AG10803 (cell line): ENCODE data around the gene NAE1.
A peak's percentile ranks its signal among the peaks of the same experiment; 100 is the strongest.
"Not testable (repeated sequence)": the region's sequence is repeated elsewhere in the genome, so short reads cannot be mapped to it uniquely, and the experiment has no call there.

Experiments used
- DNase-seq: peaks from one replicate; pipeline ENCODE4 v3.0.0; 2010; ENCODE audit warnings: low read depth
- H3K4me3 ChIP-seq: 2 replicates; pipeline ENCODE4 v1.5.1; 2011; ENCODE audit warnings: mild to moderate bottlenecking, low read length, control low read depth
- TF ChIP-seq, protein P1 (sequence below): conservative IDR thresholded peaks from 2 replicates; pipeline ENCODE4 v1.5.1; 2011; ENCODE audit warnings: mild to moderate bottlenecking, low read length, control low read depth, inconsistent platforms

The NAE1 gene

DNA sequence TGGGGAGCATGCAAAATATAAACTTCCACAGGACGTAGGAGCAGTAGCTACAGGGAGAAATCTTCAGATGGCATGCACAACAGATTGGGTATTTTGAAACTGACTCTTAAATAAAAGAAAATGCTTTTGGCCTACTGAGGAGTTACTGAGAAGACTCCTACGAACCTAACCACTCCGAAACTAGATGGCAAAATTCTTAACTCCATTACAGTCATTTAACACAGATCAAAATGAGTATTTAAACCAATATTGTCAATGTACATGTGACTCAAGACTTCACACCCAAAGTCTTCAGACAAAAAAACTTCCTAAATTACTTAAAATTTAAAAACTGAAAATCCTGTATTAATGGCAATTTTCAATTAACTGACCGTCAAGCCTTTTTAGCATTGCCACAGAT is 21.0 kb downstream of the NAE1 start:
- no peak for DNase-seq
- no peak overlapping the region for H3K4me3 ChIP-seq
- TF ChIP-seq, protein P1, sequence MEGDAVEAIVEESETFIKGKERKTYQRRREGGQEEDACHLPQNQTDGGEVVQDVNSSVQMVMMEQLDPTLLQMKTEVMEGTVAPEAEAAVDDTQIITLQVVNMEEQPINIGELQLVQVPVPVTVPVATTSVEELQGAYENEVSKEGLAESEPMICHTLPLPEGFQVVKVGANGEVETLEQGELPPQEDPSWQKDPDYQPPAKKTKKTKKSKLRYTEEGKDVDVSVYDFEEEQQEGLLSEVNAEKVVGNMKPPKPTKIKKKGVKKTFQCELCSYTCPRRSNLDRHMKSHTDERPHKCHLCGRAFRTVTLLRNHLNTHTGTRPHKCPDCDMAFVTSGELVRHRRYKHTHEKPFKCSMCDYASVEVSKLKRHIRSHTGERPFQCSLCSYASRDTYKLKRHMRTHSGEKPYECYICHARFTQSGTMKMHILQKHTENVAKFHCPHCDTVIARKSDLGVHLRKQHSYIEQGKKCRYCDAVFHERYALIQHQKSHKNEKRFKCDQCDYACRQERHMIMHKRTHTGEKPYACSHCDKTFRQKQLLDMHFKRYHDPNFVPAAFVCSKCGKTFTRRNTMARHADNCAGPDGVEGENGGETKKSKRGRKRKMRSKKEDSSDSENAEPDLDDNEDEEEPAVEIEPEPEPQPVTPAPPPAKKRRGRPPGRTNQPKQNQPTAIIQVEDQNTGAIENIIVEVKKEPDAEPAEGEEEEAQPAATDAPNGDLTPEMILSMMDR: no peak

DNA sequence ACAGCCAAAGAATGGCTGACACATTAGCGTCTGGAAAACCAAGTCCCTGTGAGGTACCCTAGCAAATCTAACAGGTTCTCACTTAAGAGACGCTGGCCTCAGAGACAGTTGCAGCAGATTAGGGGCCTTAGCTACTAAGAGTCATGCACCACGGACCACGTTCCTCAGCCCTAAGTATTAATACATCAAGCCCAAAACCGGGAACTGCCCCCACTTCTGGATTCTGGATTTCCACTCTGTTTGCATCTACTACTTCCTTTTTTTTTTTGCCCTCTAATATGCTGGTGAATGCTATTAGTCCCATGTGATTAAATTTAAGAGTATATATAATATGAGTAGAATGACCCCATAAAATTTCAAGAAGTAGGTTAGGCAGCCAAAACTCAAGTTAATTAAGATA is 28.6 kb downstream of the NAE1 start:
- TF ChIP-seq, protein P1: no peak
- DNase-seq: no peak

DNA sequence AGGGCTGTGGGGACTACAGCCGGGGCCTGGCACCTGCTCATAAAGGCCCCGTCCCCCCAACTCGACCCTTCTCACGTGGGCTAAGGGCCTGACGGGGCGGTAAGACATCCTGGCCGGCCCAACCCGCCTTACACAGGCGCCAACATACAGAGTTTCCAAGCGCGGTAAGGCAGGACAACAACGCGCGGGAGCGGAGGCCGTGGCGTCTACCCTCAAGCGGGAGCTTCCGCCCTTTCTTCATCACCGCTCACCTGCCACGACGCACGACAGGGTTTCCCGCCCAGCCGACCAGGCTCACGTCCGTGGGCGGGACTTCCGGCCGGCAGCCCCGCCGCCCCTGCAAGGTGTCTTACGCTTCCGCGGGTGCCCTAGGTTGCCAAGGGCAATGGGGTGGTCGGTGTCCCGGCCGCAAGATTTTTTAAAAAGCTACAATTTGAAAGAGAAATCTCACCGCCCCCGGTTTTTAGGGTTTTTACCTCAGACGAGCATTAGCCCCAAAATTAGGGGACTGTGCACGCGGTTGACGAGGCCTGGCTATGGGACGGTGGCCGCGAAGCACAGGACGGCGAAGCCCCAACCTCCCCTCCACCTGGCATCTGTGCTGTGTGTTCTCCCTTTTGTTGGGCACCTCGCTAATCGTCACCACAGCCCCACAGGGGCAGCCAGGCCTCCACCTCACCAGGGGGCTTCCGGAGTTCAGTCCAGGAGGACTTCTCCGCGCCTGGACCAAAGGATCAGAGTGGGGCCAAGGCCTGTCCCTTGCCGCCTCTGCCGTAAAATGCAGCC is 29.3 kb downstream of the NAE1 start, which contains the start of gene TERB1:
Gene TERB1 (minus strand): TSS at position 265 of the 786 bp plus-strand sequence. CDS start 4,786 bp downstream, outside the sequence.
- TF ChIP-seq, protein P1: no peak

More for the DNA sequence above, 28.6 kb downstream of the NAE1 start:
- H3K4me3 ChIP-seq: no peak overlapping the region

DNA sequence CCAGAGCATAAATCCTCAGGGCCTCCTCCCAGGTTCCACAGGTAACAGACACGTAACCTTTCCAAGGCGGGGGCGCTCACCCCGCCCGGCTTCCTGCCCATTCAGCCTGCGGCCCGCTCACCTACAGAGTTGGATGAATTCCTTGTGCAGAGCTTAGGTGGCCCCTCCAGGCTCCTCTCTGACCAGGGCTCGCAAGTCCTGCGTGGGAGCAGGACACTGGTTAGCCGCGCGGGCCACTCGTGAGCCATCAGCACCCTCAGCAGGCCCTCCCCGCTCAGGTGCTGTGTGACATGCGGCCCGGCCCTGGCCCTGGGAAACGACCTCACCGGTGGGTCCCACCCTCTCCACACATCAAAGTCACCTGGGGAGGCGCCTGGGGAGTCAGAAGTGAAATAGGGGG is 29.9 kb downstream of the NAE1 start:
- no peak for DNase-seq
- H3K4me3 ChIP-seq: no peak overlapping the region
- TF ChIP-seq, protein P1: no peak

More for the DNA sequence above, 29.3 kb downstream of the NAE1 start, which contains the start of gene TERB1:
- no peak for DNase-seq
- no peak within 1 kb of the TSS for H3K4me3 ChIP-seq

DNA sequence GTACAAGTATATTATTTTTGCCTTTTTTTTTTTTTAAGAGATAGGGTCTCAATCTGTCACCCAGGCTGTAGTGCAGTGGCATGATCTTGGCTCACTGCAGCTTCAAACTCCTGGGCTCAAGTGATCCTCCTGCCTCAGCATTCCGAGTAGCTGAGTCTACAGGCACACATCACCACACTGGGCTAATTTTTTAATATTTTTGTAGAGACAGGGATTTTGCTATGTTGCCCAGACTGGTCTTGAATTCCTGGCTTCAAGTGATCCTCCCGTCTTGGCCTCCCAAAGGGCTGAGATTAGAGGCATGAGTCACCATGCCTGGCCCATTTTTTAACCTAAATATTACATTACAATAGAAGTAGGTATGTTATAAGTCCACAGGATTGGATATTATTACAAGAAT is 32.6 kb downstream of the NAE1 start:
- DNase-seq: peak; percentile 36
- TF ChIP-seq, protein P1: no peak
- H3K4me3 ChIP-seq: no peak overlapping the region

DNA sequence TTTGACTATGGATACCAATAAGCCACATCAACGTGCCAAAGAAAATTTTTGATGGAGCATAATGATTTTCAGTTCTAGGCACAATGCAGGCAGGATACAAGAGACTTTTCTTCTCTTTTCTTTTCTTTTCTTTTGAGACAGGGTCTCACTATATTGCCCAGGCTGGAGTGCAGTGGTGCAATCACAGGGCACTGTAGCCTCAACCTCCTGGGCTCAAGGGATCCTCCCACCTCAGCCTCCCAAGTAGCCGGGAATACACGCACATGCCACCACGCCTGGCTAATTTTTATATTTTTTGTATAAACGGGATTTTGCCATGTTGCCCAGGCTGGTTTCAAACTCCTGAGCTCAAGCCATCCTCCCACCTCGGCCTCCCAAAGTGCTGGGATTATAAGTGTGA is 36.8 kb downstream of the NAE1 start:
- DNase-seq, H3K4me3 ChIP-seq: not testable (repeated sequence)

DNA sequence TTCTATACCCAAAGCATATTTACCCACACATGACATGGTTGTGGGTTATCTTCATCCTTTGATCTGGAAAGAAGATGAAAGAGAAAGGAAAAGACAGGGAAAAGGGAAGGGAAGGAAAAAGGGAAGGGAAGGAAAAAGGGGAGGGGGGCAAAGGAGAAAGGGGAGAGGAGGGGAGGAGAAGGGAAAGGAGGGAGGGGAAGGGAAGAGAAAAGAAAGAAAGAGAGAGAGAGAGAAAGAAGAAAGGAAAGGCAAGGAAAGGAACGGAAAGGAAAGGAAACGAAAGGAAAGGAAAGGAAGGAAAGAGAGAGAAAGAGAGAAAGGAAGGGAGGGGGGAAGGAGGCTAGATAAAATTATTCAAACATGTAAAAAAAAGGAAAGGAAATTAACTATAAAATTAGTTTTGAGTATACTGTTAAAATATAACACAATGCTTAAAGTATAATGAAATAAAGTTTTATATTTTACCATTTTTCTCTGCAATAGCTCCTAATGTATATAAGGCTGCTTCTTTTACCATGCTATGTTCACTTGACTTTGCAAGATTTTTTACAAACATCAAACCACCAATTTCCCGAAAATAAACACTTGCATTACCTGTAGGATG is 40.5 kb downstream of the NAE1 start:
- no peak overlapping the region for H3K4me3 ChIP-seq
- DNase-seq: no peak
- TF ChIP-seq, protein P1: no peak
